Activated T-helper 2 cell treated with anti-CD3 and anti-CD28 coated beads, Interferon-gamma antibody, Interleukin-2, Interleukin-4, amounts not matched to agents 10 μg/mL and 5 μg/mL and 100 μg/mL, durations not matched to agents 14 hours and 24 hours and 36 hours (primary cell): ENCODE results near the gene TMEM97. TPM values are rescaled to one million over a fixed set of nuclear protein-coding genes. Genes with fewer than 3 reads are reported as not detected.
"Not testable (repeated sequence)": the region's sequence is repeated elsewhere in the genome, so short reads cannot be mapped to it uniquely, and the experiment has no call there.

Experiments used
- DNase-seq: peaks from one replicate; pipeline ENCODE4 v3.0.0; 2021; ENCODE audit warnings: low spot score
- H3K27ac Mint-ChIP-seq: one replicate; pipeline ENCODE4 v1.8.0; 2021; ENCODE audit warnings: mixed read lengths
- H3K27me3 Mint-ChIP-seq: one replicate; pipeline ENCODE4 v1.8.0; 2021; ENCODE audit warnings: low read depth, mixed read lengths
- H3K36me3 Mint-ChIP-seq: one replicate; pipeline ENCODE4 v1.8.0; 2021; ENCODE audit warnings: low read depth, mixed read lengths
- H3K4me1 Mint-ChIP-seq: one replicate; pipeline ENCODE4 v1.8.0; 2021; ENCODE audit warnings: low read depth, mixed read lengths
- H3K4me3 Mint-ChIP-seq: one replicate; pipeline ENCODE4 v1.8.0; 2021; ENCODE audit warnings: low read depth, mild to moderate bottlenecking, moderate library complexity, mixed read lengths
- H3K9me3 Mint-ChIP-seq: one replicate; pipeline ENCODE4 v1.8.0; 2021; ENCODE audit warnings: mixed read lengths
- intact Hi-C: fragments of 100-400 bp; cut with micrococcal nuclease; formaldehyde crosslinking; loops from one replicate; pipeline ENCODE4 v1.15.1; 2023
- total RNA-seq: library from RNA; stranded (reverse); gene quantifications from 2 replicates; pipeline ENCODE4 v1.2.3, GENCODE V29; 2022

The TMEM97 gene
- total RNA-seq, 1 donor from 2014 or later: 60.5 TPM

DNA sequence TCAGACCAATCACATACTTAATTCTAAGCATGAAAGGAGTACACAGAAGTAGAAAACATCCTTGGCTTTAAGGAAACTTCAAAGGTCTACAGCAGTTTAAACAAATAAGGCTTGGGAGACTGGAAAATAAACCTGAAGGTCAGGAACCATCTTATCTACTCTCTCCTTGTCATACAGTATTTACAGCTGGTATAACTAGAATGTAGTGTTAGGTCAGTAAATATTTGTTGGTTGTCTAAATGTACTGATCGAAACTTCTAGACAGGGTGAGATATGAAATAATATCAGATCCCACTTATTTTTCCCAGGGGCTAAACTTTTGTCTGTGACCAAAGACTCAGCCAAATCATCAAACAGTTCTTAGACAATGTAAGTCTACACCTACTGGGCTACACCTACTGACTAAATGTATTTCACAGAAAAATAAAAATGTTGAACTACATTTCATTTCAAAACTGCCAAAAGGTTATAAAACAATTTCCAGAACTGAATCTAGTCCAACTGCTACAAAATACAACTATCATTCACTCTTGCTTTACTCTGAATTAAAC lies 27.1 kb upstream of the TMEM97 start:
- H3K4me1 Mint-ChIP-seq: peaks cover 13% of the 10 kb centered on the region
- DNase-seq: no peak
- H3K27me3 Mint-ChIP-seq: peaks cover 26% of the 10 kb centered on the region
- no peak overlapping the region for H3K4me3 Mint-ChIP-seq
- intact Hi-C loops: no loop called here
- no peak overlapping the region for H3K27ac Mint-ChIP-seq
- H3K36me3 Mint-ChIP-seq: no peaks in the 10 kb centered on the region
- no peaks in the 10 kb centered on the region for H3K9me3 Mint-ChIP-seq

DNA sequence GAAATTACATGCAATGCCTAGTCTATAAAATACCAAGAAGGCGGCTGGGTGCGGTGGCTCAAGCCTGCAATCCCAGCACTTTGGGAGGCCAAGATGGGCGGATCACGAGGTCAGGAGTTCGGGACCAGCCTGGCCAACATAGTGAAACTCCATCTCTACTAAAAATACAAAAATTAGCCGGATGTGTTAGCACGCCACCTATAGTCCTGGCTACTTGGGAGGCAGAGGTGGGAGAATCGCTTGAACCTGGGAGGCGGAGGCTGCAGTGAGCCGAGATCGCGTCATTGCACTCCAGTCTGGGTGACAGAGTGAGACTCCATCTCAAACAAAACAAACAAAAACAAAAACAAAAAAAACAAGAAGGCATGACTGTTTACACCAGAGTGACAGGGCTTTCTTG lies 26.1 kb upstream of the TMEM97 start:
- H3K4me1 Mint-ChIP-seq: peaks cover 13% of the 10 kb centered on the region
- intact Hi-C loops, H3K4me3 Mint-ChIP-seq, DNase-seq, H3K9me3 Mint-ChIP-seq, H3K36me3 Mint-ChIP-seq, H3K27ac Mint-ChIP-seq: not testable (repeated sequence)
- peaks cover 26% of the 10 kb centered on the region for H3K27me3 Mint-ChIP-seq

DNA sequence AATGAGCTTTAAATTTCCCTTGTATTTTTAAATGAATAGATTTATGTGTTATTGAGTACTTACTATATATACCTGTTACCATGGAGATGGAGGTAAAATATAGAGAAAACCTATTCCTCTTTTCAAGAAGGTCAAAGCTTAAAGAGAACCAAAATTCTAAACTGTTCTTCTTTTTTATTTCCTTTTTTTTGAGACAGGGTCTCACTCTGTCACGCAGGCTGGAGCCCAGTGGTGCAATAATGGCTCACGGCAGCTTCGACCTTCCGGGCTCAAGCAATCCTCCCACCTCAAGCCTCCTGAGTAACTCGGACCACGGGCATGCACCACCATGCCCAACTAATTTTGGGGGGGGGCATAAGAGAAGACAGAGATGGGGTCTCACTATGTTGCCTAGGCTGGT lies 25.0 kb upstream of the TMEM97 start:
- intact Hi-C loops: no loop called here
- H3K9me3 Mint-ChIP-seq: no peaks in the 10 kb centered on the region

DNA sequence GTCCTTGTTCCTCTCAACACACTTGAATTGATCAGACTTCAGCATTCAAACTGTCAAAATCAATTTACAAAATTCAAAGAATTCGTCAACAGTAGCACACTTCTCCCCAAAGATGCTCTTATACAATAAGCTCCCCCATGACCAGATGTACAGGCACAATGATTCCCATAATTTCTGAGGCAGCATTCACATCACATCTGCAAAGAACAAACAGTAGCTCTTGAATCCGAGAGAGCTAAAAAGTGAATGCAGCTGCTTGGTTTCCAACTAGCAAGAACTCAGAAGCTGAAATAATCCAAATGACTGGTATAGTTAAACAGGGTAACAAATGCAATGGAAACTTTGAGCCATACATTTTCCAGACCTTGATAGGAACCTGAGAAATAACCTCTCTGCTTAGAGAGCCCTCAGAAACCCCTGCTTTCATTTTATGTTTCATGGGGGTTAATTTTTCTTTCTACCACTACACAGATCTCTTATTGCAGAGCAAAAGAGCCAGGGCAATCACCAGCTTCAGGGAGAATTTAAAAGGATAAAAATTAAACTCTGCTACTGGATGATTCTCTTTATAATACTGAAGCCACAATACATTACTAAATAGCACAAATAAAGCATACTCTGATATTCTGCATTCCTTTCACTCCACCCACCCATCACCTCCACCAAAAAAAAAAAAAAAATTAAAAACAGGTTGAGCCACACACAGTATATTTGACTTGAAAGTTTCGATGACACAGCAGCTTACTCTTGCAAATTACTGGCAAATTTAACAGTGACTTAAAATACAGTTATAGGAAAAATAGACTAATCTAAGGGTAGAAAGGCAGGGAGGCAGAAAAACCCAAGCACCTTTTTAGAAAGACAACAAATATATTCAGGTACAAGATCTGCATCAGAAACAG lies 23.1 kb upstream of the TMEM97 start:
- H3K27me3 Mint-ChIP-seq: peaks cover 27% of the 10 kb centered on the region
- H3K27ac Mint-ChIP-seq: peak overlapping the region; percentile 10
- H3K36me3 Mint-ChIP-seq: no peaks in the 10 kb centered on the region
- H3K4me3 Mint-ChIP-seq: no peak overlapping the region
- no peak for DNase-seq
- intact Hi-C loops: no loop called here
- peaks cover 13% of the 10 kb centered on the region for H3K4me1 Mint-ChIP-seq
- no peaks in the 10 kb centered on the region for H3K9me3 Mint-ChIP-seq

More for the DNA sequence above, 25.0 kb upstream of the TMEM97 start:
- Mint-ChIP-seq H3K27me3 (peaks cover 26% of the 10 kb centered on the region), H3K4me3 (no peak overlapping the region), H3K27ac (no peak overlapping the region), H3K4me1 (peaks cover 13% of the 10 kb centered on the region), H3K36me3 (no peaks in the 10 kb centered on the region)
- DNase-seq: no peak

DNA sequence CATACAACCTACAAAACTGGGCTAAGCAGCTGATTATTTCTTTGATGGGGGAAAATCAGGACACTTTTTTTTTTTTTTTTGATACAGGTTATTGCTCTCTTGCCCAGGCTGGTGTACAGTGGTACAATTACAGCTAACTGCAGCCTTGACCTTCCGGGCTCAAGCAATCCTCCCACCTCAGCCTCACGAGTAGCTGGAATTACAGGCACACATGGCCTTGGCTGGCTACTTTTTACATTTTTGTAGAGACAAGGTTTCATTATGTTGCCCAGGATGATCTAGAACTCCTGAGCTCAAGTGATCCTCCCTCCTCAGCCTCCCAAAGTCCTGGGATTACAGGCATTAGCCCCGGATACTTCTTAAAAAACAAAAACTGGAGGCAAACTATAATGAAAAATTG lies 20.6 kb upstream of the TMEM97 start:
- H3K4me1 Mint-ChIP-seq: peaks cover 13% of the 10 kb centered on the region
- H3K27ac Mint-ChIP-seq: no peak overlapping the region
- no peak overlapping the region for H3K4me3 Mint-ChIP-seq
- DNase-seq: no peak
- peaks cover 9% of the 10 kb centered on the region for H3K27me3 Mint-ChIP-seq
- H3K36me3 Mint-ChIP-seq: no peaks in the 10 kb centered on the region
- no peaks in the 10 kb centered on the region for H3K9me3 Mint-ChIP-seq
- intact Hi-C loops: no loop called here

DNA sequence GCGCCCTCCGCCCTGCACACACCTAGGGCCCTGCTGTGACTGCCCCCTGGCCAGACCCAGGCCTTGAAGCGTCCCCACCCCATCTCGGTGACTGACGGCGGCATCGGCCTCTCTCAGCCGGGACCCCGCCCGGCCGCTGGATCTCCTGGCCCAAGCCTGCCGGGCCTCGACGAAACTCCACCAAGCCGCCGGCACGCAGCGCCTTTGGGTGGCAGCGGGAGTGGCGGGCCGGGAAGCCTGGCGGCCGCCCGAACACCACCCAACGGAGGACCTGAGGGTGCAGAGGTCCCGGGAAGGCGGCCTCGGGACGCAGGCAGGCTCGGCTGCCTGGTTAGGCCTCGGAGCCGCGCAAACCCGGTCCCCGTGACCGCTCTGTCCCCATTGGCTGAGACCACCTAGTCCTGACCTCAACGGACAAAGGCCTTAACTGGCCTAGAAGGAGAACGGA lies 12.0 kb upstream of the TMEM97 start:
- peaks cover 37% of the 10 kb centered on the region for H3K27me3 Mint-ChIP-seq
- intact Hi-C loops: no loop called here
- H3K4me1 Mint-ChIP-seq: no peaks in the 10 kb centered on the region

DNA sequence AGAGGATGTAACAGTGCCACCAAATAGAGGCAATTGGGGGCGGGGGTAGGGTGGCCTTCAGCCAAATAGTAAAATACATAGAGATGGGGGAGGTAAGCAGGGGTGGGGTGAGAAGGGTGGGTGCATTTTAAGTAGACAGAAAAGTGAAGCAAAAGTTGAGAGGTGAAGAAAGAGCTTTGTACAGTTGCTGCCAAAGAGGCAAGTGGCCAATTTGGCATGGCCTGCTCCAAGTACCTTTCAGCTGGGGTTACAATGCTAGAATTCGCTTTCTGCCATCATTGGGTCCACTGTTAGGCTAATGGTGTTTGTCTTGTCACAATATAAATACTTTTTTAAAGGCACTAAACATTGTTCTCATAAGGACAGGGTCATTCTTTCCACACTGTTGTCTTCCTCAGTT lies 5.2 kb upstream of the TMEM97 start:
- H3K27me3 Mint-ChIP-seq: peaks cover 12% of the 10 kb centered on the region
- H3K4me3 Mint-ChIP-seq: no peak overlapping the region
- no peak overlapping the region for H3K27ac Mint-ChIP-seq
- intact Hi-C loops: loop anchor here (10.0 kb wide), 1 partner anchor 61 kb away; the partner anchor contains the start of genes SARM1 and VTN
- H3K36me3 Mint-ChIP-seq: no peaks in the 10 kb centered on the region
- DNase-seq: no peak
- peaks cover 9% of the 10 kb centered on the region for H3K4me1 Mint-ChIP-seq
- no peaks in the 10 kb centered on the region for H3K9me3 Mint-ChIP-seq

More for the DNA sequence above, 12.0 kb upstream of the TMEM97 start:
- H3K36me3 Mint-ChIP-seq: no peaks in the 10 kb centered on the region
- DNase-seq: no peak
- no peaks in the 10 kb centered on the region for H3K9me3 Mint-ChIP-seq
- H3K4me3 Mint-ChIP-seq: no peak overlapping the region
- no peak overlapping the region for H3K27ac Mint-ChIP-seq

DNA sequence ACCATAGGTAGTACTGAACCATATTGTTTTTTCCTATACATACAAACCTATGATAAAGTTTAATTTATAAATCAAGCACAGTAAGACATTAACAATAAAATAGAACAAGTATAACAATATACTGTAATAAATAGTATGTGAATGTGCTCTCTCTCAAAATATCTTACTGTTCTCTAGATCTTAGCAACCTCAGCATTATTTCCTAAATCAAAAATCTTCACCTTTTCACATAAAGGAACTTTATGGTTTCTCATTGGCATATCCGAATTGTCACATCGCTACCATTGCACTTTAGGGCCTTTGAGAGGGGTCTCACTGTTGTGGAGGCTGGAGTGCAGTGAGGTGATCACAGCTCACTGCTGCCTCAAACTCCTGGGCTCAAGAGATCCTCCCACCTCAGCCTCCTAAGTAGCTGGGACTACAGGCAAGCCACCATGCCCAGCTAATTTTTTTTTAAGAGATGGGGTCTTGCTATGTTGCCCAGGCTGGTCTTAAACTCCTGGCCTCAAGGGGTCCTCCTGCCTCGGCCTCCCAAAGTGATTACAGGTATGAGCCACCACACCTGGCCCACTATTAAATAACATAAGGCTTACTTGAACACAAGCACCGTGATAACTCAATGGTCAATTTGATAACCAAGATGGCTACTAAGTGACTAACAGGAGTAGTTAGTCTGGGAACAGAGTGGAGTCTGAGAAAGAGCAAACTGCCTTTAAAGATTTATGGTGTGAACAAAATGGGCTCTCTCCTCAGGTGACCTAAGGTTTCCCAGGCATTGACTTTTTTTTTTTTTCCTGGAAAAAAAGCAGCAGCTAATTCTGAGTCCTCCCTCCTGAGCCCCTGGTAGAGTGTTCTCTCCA lies 2.9 kb upstream of the TMEM97 start:
- Mint-ChIP-seq H3K27ac (no peak overlapping the region), H3K36me3 (peaks cover 9% of the 10 kb centered on the region), H3K4me1 (peaks cover 23% of the 10 kb centered on the region), H3K4me3 (peak overlapping the region; percentile 13), H3K9me3 (no peaks in the 10 kb centered on the region), H3K27me3 (peaks cover 8% of the 10 kb centered on the region)
- intact Hi-C loops: loop anchor here (10.0 kb wide), 1 partner anchor 59 kb away; the partner anchor contains the start of genes SARM1 and VTN
- no peak for DNase-seq

DNA sequence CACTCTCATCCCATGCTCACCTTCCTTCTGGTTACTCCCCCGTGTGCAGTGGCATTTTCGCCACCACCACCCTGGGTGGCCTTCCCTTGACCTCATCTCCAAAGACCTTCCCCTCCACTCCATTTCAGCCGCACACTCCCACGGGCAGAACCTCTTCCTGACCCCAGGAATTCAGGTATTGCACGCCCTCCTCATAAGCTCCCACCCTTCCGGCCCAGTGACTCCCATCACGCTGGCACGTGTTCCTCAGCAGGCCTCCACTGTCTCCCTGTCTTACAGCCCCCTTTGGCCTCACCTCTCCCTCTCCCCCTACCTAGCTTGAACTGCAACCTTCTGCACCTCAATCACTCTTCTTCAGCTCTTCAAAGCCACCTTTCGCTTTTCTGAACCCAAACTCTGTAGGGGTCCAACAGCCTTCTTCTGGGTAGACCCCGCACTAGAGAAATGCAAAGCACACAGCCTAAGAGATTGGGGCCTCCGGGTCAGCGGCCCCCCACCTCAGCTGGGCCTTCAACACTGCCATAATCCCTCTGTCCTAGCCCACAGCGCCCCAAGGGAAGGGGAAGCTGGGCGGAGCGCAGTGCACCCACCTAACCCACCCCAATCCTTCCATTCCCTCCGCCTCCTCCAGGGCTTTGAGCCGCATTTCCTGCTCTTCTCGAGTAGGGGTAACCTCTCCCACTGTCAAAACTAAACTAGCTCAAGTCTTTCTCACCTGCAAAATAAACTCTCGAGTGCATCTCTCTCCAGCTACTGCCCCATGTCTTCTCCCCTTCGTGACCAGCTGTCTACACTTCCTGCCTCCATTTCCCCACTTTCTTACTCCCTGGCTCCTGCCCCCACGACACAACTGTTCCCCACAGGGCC lies 1.7 kb upstream of the TMEM97 start:
- no peak overlapping the region for H3K27ac Mint-ChIP-seq
- peaks cover 11% of the 10 kb centered on the region for H3K36me3 Mint-ChIP-seq
- intact Hi-C loops: loop anchor here (10.0 kb wide), 1 partner anchor 57 kb away; the partner anchor contains the start of genes SARM1 and VTN
- peak overlapping the region; percentile 90 for H3K4me3 Mint-ChIP-seq
- H3K9me3 Mint-ChIP-seq: no peaks in the 10 kb centered on the region
- no peak for DNase-seq
- H3K27me3 Mint-ChIP-seq: peaks cover 6% of the 10 kb centered on the region
- peaks cover 32% of the 10 kb centered on the region for H3K4me1 Mint-ChIP-seq

DNA sequence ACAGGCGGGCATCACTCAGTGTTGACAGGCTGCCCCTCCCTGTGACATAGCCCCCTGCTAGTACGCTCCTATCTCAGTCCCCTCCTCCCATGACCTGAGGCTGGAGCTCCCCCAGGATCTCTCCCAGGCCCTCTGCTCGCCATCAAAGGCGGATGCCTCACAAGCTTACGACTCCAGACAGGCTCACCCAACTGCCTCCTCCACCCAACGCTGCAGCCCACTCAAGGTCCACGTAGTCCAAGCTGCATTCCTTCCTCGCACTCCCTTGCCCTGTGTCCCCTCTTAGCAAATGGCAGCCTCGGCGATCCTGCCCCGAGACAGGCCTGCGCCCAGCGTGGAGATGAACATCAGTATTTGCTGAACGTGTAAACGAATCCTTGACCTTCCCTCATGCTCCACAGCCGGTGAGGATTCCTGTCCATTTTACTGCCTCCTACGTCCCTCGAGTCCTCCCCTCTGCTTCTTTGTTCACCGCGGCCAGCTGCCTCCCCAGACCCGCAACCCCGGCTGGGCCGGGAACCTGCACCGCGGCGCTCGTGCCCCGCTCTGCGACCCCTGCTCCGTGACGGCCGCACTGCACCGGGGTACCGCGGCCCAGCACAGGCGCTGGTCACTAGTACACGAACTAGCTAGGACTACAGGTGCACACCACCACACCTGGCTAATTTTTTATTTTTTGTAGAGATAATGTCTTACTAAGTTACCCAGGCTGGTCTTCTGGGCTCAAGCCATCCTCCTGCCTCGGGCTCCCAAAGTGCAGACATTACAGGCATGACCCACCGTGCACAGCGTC lies 838 bp upstream of the TMEM97 start:
- DNase-seq: no peak
- Mint-ChIP-seq H3K36me3 (peaks cover 19% of the 10 kb centered on the region), H3K27ac (peak overlapping the region; percentile 88), H3K27me3 (peaks cover 4% of the 10 kb centered on the region), H3K4me3 (peak overlapping the region; percentile 90), H3K9me3 (no peaks in the 10 kb centered on the region), H3K4me1 (peaks cover 39% of the 10 kb centered on the region)
- intact Hi-C loops: loop anchor here (2.0 to 10.0 kb wide), 2 partner anchors 17 to 57 kb away; partner anchors contain the start of genes IFT20, SARM1, TNFAIP1 and VTN

DNA sequence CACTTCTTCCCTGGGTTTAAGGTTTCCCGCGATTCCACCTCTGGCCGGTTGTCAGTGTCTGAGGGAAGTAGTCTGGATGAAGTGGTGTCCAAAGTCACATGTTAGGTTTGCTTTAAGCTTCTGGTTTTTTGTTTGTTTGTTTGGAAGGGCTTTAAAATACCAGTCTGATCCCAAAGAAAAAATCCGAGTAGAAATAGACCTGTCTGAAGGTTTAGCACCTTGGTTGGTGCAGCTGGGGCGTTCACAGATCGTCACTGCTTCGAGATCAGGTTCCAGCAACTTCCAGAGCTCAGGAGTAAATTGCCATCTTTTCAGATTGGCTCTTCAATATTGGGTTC lies 567 bp downstream of the TMEM97 start:
- intact Hi-C loops: loop anchor here (2.0 to 10.0 kb wide), 2 partner anchors 15 to 55 kb away; partner anchors contain the start of genes IFT20, SARM1, TNFAIP1 and VTN
- H3K4me1 Mint-ChIP-seq: peaks cover 39% of the 10 kb centered on the region
- H3K27me3 Mint-ChIP-seq: no peaks in the 10 kb centered on the region
- no peaks in the 10 kb centered on the region for H3K9me3 Mint-ChIP-seq
- H3K36me3 Mint-ChIP-seq: peaks cover 20% of the 10 kb centered on the region
- peak overlapping the region; percentile 88 for H3K27ac Mint-ChIP-seq
- no peak for DNase-seq
- H3K4me3 Mint-ChIP-seq: peak overlapping the region; percentile 90
